Hepatocyte (in vitro differentiated cells): Measurements from ENCODE around the gene DENND6A. TPM values are rescaled to one million over a fixed set of nuclear protein-coding genes. Genes with fewer than 3 reads are reported as not detected.

Experiments used
- DNase-seq: peaks from one replicate; pipeline ENCODE4 v3.0.0-alpha.2; 2016; ENCODE audit warnings: low spot score
- H2AFZ ChIP-seq: fragments of 200-600 bp; sonication (generic); 2 replicates; pipeline ENCODE4 v1.6.0; 2016; ENCODE audit warnings: antibody characterized with exemption, mild to moderate bottlenecking
- H3K27ac ChIP-seq: fragments of 200-600 bp; sonication (generic); 2 replicates; pipeline ENCODE4 v1.5.1; 2016; ENCODE audit warnings: mild to moderate bottlenecking
- H3K27me3 ChIP-seq: fragments of 200-600 bp; sonication (generic); 2 replicates; pipeline ENCODE4 v1.6.1; 2016
- H3K36me3 ChIP-seq: fragments of 200-600 bp; sonication (generic); replicated peaks from 2 replicates; pipeline ENCODE4 v1.5.1; 2016; ENCODE audit warnings: low read depth; ENCODE audit not compliant: insufficient read depth
- H3K4me1 ChIP-seq: fragments of 200-600 bp; sonication (generic); 2 replicates; pipeline ENCODE4 v1.5.1; 2016; ENCODE audit warnings: mild to moderate bottlenecking, moderate library complexity; ENCODE audit not compliant: insufficient read depth
- H3K4me2 ChIP-seq: fragments of 200-600 bp; sonication (generic); 2 replicates; pipeline ENCODE4 v1.6.0; 2016
- H3K4me3 ChIP-seq: fragments of 200-600 bp; sonication (generic); 2 replicates; pipeline ENCODE4 v1.5.1; 2016; ENCODE audit warnings: mild to moderate bottlenecking
- H3K79me2 ChIP-seq: fragments of 200-600 bp; sonication (generic); 2 replicates; pipeline ENCODE4 v1.6.0; 2017; ENCODE audit warnings: mild to moderate bottlenecking
- H3K9me2 ChIP-seq: fragments of 200-600 bp; sonication (generic); replicated peaks from 2 replicates; pipeline ENCODE4 v1.6.0; 2017; ENCODE audit warnings: mild to moderate bottlenecking; ENCODE audit not compliant: insufficient read depth
- H3K9me3 ChIP-seq: fragments of 200-600 bp; sonication (generic); 2 replicates; pipeline ENCODE4 v1.5.1; 2016; ENCODE audit warnings: low read depth, mild to moderate bottlenecking
- H4K20me1 ChIP-seq: fragments of 200-600 bp; sonication (generic); 2 replicates; pipeline ENCODE4 v1.6.0; 2016; ENCODE audit warnings: mild to moderate bottlenecking; ENCODE audit not compliant: insufficient read depth, poor library complexity, severe bottlenecking
- CTCF ChIP-seq: fragments of 200-600 bp; sonication (generic); IDR thresholded peaks from 2 replicates; pipeline ENCODE4 v1.5.1; 2016; ENCODE audit warnings: antibody characterized with exemption, mild to moderate bottlenecking; ENCODE audit not compliant: poor library complexity
- EZH2 ChIP-seq: fragments of 200-600 bp; sonication (generic); IDR thresholded peaks from 2 replicates; pipeline ENCODE4 v1.6.1; 2016; ENCODE audit warnings: antibody characterized with exemption, mild to moderate bottlenecking, borderline replicate concordance
- EZH2phosphoT487 ChIP-seq: fragments of 200-600 bp; sonication (generic); IDR thresholded peaks from one replicate; pipeline ENCODE4 v1.6.1; 2018; ENCODE audit warnings: antibody characterized with exemption, mild to moderate bottlenecking, low read depth, moderate library complexity; ENCODE audit not compliant: unreplicated experiment, severe bottlenecking
- WGBS: methylation state at CpG from one replicate; pipeline ENCODE4 v1.1.6; 2016; ENCODE audit warnings: low lambda C conversion rate; ENCODE audit errors: missing lambda C conversion rate; 5-methylcytosine and 5-hydroxymethylcytosine counted together
- polyA plus RNA-seq: library from polyadenylated mRNA; unstranded; fragments of >200 nt; fragmentation: Nextera tagmentation; extraction: Ambion mirVana; gene quantifications from 2 replicates; pipeline ENCODE4 v1.2.1, GENCODE V29; 2016
- total RNA-seq: library from RNA; depleted of rRNA; stranded (reverse); fragments of >200 nt; gene quantifications from 2 replicates; pipeline ENCODE4 v1.2.3, GENCODE V29; 2014

DENND6A gene
- total and polyA plus RNA-seq, 2 experiments from 2014 or later = 6.3 to 19.3 TPM

DNA sequence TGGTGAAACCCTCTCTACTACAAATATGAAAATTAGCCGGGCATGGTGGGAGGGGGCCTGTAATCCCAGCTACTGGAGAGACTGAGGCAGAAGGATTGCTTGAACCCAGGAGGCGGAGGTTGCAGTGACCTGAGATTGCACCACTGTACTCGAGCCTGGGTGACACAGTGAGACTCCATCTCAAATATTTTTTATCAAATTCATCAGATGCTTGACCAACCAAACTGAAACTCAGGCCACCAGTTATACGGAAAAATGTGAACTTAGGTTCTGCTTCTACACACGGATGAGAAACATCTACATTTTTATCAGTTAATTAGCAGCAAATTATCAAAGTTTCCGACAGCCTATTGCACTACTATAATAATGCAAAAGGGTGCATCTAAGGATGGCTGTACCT lies 100.6 kb downstream of the DENND6A start:
- no peaks in the 10 kb centered on the region for H3K9me3 ChIP-seq
- no peak for DNase-seq
- H4K20me1 ChIP-seq = peaks cover 90% of the 10 kb centered on the region
- H3K4me2 ChIP-seq = peak overlapping the region; percentile 84
- H3K27ac ChIP-seq = no peak overlapping the region
- TF ChIP-seq EZH2phosphoT487 (no peak), EZH2 (no peak), CTCF (no peak)
- peaks cover 15% of the 10 kb centered on the region for H3K4me1 ChIP-seq
- H3K79me2 ChIP-seq = peaks cover 95% of the 10 kb centered on the region
- whole genome bisulfite sequencing = 76% methylated on average over 6 of the region's 6 CpGs
- no peaks in the 10 kb centered on the region for H3K9me2 ChIP-seq
- H3K4me3 ChIP-seq = no peak overlapping the region
- H3K27me3 ChIP-seq = no peaks in the 10 kb centered on the region
- H3K36me3 ChIP-seq = no peaks in the 10 kb centered on the region
- H2AFZ ChIP-seq = no peak overlapping the region

GRCh38 chr3:57587905-57588304 lies 105.0 kb downstream of the DENND6A start:
- H2AFZ ChIP-seq = no peak overlapping the region
- H3K27ac ChIP-seq = peak overlapping the region; percentile 42
- no peaks in the 10 kb centered on the region for H3K9me2 ChIP-seq
- H3K4me2 ChIP-seq = peak overlapping the region; percentile 31
- no peaks in the 10 kb centered on the region for H3K9me3 ChIP-seq
- peaks cover 29% of the 10 kb centered on the region for H3K4me1 ChIP-seq
- peaks cover 100% of the 10 kb centered on the region for H3K79me2 ChIP-seq
- 71% methylated on average over 2 of the region's 2 CpGs for WGBS
- H3K4me3 ChIP-seq = no peak overlapping the region
- TF ChIP-seq EZH2phosphoT487 (no peak), CTCF (no peak), EZH2 (no peak)
- peaks cover 100% of the 10 kb centered on the region for H4K20me1 ChIP-seq
- no peak for DNase-seq
- H3K36me3 ChIP-seq = no peaks in the 10 kb centered on the region
- no peaks in the 10 kb centered on the region for H3K27me3 ChIP-seq

DNA sequence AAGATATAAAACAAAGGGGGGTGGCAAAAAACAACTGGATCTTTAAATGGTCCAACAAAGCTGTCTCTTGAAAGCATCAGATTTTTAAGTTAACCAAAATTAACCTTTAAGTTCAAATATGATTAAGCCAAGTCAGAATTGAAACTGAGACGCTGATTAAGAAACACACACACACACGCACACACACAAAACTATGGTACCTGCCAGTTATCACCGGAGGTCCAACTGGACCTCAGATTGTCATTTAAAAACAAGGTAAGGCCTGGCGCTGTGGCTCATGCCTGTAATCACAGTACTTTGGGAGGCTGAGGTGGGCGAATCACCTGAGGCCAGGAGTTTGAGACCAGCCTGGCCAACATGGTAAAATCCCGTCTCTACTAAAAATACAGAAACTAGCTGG lies 106.1 kb downstream of the DENND6A start:
- H3K27ac ChIP-seq = peak overlapping the region; percentile 31
- no peak for TF ChIP-seq CTCF
- no peak for TF ChIP-seq EZH2phosphoT487

DNA sequence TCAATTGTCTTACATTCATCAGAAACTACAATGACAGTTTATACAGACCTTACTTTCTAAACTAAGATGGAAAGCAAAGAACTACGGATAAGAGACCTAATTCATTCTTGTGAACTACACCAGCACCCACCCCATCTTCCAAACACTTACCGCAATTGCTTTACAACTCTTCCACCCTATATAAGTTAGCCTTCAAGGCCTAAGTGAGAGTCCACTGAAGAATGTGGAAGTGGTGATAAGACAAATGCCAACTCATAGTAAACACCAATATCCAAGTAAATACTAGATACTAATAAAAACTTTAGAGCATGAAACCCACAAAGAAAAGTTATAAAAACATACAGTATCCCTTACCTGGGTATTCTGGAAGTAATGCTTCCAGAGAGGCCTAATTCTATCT lies 109.3 kb downstream of the DENND6A start:
- Histone ChIP-seq H2AFZ (no peak overlapping the region), H4K20me1 (peaks cover 89% of the 10 kb centered on the region), H3K4me1 (peaks cover 32% of the 10 kb centered on the region), H3K4me3 (no peak overlapping the region), H3K4me2 (peak overlapping the region; percentile 2), H3K79me2 (peaks cover 100% of the 10 kb centered on the region), H3K9me3 (no peaks in the 10 kb centered on the region), H3K27ac (peak overlapping the region; percentile 56), H3K27me3 (no peaks in the 10 kb centered on the region), H3K9me2 (no peaks in the 10 kb centered on the region), H3K36me3 (no peaks in the 10 kb centered on the region)
- 64% methylated on average over 2 of the region's 2 CpGs for WGBS
- no peak for TF ChIP-seq CTCF
- peak; percentile 10 for DNase-seq

More for the DNA sequence above, 106.1 kb downstream of the DENND6A start:
- WGBS = 81% methylated on average over 6 of the region's 6 CpGs
- Histone ChIP-seq H3K79me2 (peaks cover 100% of the 10 kb centered on the region), H3K9me2 (no peaks in the 10 kb centered on the region), H3K4me2 (peak overlapping the region; percentile 14), H3K36me3 (no peaks in the 10 kb centered on the region), H3K27me3 (no peaks in the 10 kb centered on the region), H3K4me3 (no peak overlapping the region), H2AFZ (no peak overlapping the region), H4K20me1 (peaks cover 100% of the 10 kb centered on the region), H3K9me3 (no peaks in the 10 kb centered on the region), H3K4me1 (peaks cover 31% of the 10 kb centered on the region)
- no peak for DNase-seq
